K562 (cell line): Measurements from ENCODE around the gene RPS19BP1. TPM values are rescaled to one million over a fixed set of nuclear protein-coding genes. Genes with fewer than 3 reads are reported as not detected.

Experiments used
- BRD9 ChIP-seq: fragments of 450-650 bp; IDR thresholded peaks from 2 replicates; pipeline ENCODE4 v1.6.1; 2018; ENCODE audit warnings: low read depth; ENCODE audit not compliant: partially characterized antibody
- DACH1 ChIP-seq: fragments of 450-650 bp; IDR thresholded peaks from 2 replicates; pipeline ENCODE4 v1.6.1; 2018; ENCODE audit not compliant: partially characterized antibody
- FOSL1 ChIP-seq: fragments of 200-800 bp; sonication (Bioruptor generic); conservative IDR thresholded peaks from 2 replicates; pipeline ENCODE4 v1.6.1; 2016; ENCODE audit warnings: missing genetic modification characterization, missing compliant biosample characterization
- GABPB1 ChIP-seq: sonication (generic); formaldehyde crosslinking; IDR thresholded peaks from 2 replicates; pipeline ENCODE4 v1.8.0; 2022; ENCODE audit warnings: mild to moderate bottlenecking, missing genetic modification reagents
- HIVEP1 ChIP-seq: fragments of 250-450 bp; sonication (Bioruptor Pico); IDR thresholded peaks from 2 replicates; pipeline ENCODE4 v1.4.0; 2020; ENCODE audit warnings: mild to moderate bottlenecking
- HLTF ChIP-seq: fragments of 450-650 bp; IDR thresholded peaks from 2 replicates; pipeline ENCODE4 v1.6.1; 2016
- JUN ChIP-seq, 2 experiments: sonication (generic) in 1 of 2; formaldehyde crosslinking in 1 of 2; IDR thresholded peaks; 2 replicates each; pipeline versions ENCODE4 v1.6.1 to v1.8.0; 2012 to 2022; ENCODE audit warnings: borderline replicate concordance in 2 of 2, mild to moderate bottlenecking in 2 of 2, improper control_type of control experiment in 1 of 2, low read depth in 1 of 2, low read length in 1 of 2, missing genetic modification reagents in 1 of 2
- L3MBTL2 ChIP-seq: fragments of 450-650 bp; IDR thresholded peaks from 2 replicates; pipeline ENCODE4 v1.6.1; 2016; ENCODE audit warnings: mild to moderate bottlenecking, moderate library complexity
- MAFK ChIP-seq: IDR thresholded peaks from 2 replicates; pipeline ENCODE4 v1.6.1; 2011; ENCODE audit warnings: low read length, improper control_type of control experiment
- MCM5 ChIP-seq: fragments of 450-650 bp; IDR thresholded peaks from 2 replicates; pipeline ENCODE4 v1.6.1; 2016; ENCODE audit warnings: low read depth
- MTA3 ChIP-seq: fragments of 450-650 bp; formaldehyde crosslinking; IDR thresholded peaks from 2 replicates; pipeline ENCODE4 v1.6.1; 2017; ENCODE audit warnings: mild to moderate bottlenecking, borderline replicate concordance
- MXD1 ChIP-seq: fragments of 250-450 bp; sonication (Bioruptor Pico); IDR thresholded peaks from 2 replicates; pipeline ENCODE4 v1.8.0; 2021; ENCODE audit warnings: borderline replicate concordance, mild to moderate bottlenecking, moderate library complexity; ENCODE audit not compliant: poor library complexity, severe bottlenecking
- NFE2 ChIP-seq: IDR thresholded peaks from 2 replicates; pipeline ENCODE4 v1.6.1; 2014; ENCODE audit warnings: antibody characterized with exemption, low read depth
- PML ChIP-seq: IDR thresholded peaks from 2 replicates; pipeline ENCODE4 v1.6.1; 2012; ENCODE audit warnings: low read length, inconsistent platforms
- RBFOX2 ChIP-seq: fragments of 200-400 bp; formaldehyde crosslinking; IDR thresholded peaks from 2 replicates; pipeline ENCODE4 v1.6.1; 2017; ENCODE audit warnings: low read depth, mild to moderate bottlenecking, low read length, moderate library complexity
- RBM22 ChIP-seq: fragments of 200-400 bp; formaldehyde crosslinking; IDR thresholded peaks from 2 replicates; pipeline ENCODE4 v1.6.1; 2018; ENCODE audit warnings: low read length, low read depth; ENCODE audit not compliant: poor library complexity, severe bottlenecking
- SLC30A9 ChIP-seq: fragments of 250-450 bp; sonication (Bioruptor Pico); IDR thresholded peaks from 2 replicates; pipeline ENCODE4 v1.8.0; 2022; ENCODE audit warnings: mild to moderate bottlenecking, moderate library complexity
- SPI1 ChIP-seq: IDR thresholded peaks from 2 replicates; pipeline ENCODE4 v1.6.1; 2011; ENCODE audit warnings: low read depth, low read length, control low read depth, borderline replicate concordance
- SRSF7 ChIP-seq: fragments of 200-400 bp; formaldehyde crosslinking; optimal IDR thresholded peaks from 2 replicates; pipeline ENCODE3; 2017; ENCODE audit warnings: mild to moderate bottlenecking, low read depth, low read length
- ZNF444 ChIP-seq: fragments of 250-450 bp; sonication (Bioruptor Pico); IDR thresholded peaks from 2 replicates; pipeline ENCODE4 v1.4.0; 2020; ENCODE audit warnings: mild to moderate bottlenecking, moderate library complexity
- ZNF551 ChIP-seq: fragments of 250-450 bp; sonication (Bioruptor Pico); IDR thresholded peaks from 2 replicates; pipeline ENCODE4 v1.5.0; 2021; ENCODE audit warnings: mild to moderate bottlenecking, moderate library complexity
- ZNF699 ChIP-seq: fragments of 250-450 bp; sonication (Bioruptor Pico); IDR thresholded peaks from 2 replicates; pipeline ENCODE4 v1.8.0; 2021; ENCODE audit warnings: mild to moderate bottlenecking, moderate library complexity; ENCODE audit not compliant: insufficient replicate concordance
- polyA plus RNA-seq, 8 experiments: library from polyadenylated mRNA; depleted of rRNA in 4 of 8; stranded (reverse) in 5 of 8; unstranded in 3 of 8; fragments of >200 nt; fragmentation: Nextera tagmentation in 2 of 8; fragmentation: Illumina TruSeq in 1 of 8; extraction: Ambion mirVana in 2 of 8; extraction: Trizol in 1 of 8; gene quantifications; 2 replicates each; pipeline versions ENCODE4 v1.2.1 to v1.2.3, GENCODE V29; 2011 to 2014; ENCODE audit warnings: inconsistent platforms in 1 of 8, missing spikeins in 1 of 8
- total RNA-seq, 7 experiments: library from RNA; depleted of rRNA in 6 of 7; stranded (reverse); fragments of >200 nt in 6 of 7; fragmentation: Illumina TruSeq in 2 of 7; extraction: Trizol in 2 of 7; gene quantifications; 2 replicates each; pipeline versions ENCODE4 v1.2.1 to v1.2.3, GENCODE V29; 2011 to 2021; ENCODE audit warnings: low replicate concordance in 1 of 7
- TF ChIP-seq, protein P1 (sequence below): fragments of 450-650 bp; formaldehyde crosslinking; IDR thresholded peaks from 2 replicates; pipeline ENCODE4 v1.4.0; 2022; ENCODE audit warnings: missing genetic modification characterization
- TF ChIP-seq, protein P2 (sequence below): fragments of 250-450 bp; sonication (Bioruptor Pico); IDR thresholded peaks from 2 replicates; pipeline ENCODE4 v1.5.0; 2022; ENCODE audit warnings: mild to moderate bottlenecking
- TF ChIP-seq, protein P3 (sequence below): sonication (generic); formaldehyde crosslinking; IDR thresholded peaks from 2 replicates; pipeline ENCODE4 v1.8.0; 2022; ENCODE audit warnings: missing genetic modification reagents, mild to moderate bottlenecking, moderate library complexity, borderline replicate concordance

Gene RPS19BP1
- total and polyA plus RNA-seq, 9 of the 15 experiments (the other 6 are each of a cell fraction or from before 2014, with no cell fraction given) = 3.0 to 223 (median 84.3) TPM

GRCh38 chr22:39528681-39529486 lies 3.7 kb downstream of the RPS19BP1 start (continued):
- TF ChIP-seq DACH1 = peak; percentile 18
- TF ChIP-seq, protein P1, sequence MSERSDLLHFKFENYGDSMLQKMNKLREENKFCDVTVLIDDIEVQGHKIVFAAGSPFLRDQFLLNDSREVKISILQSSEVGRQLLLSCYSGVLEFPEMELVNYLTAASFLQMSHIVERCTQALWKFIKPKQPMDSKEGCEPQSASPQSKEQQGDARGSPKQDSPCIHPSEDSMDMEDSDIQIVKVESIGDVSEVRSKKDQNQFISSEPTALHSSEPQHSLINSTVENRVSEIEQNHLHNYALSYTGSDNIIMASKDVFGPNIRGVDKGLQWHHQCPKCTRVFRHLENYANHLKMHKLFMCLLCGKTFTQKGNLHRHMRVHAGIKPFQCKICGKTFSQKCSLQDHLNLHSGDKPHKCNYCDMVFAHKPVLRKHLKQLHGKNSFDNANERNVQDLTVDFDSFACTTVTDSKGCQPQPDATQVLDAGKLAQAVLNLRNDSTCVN (CRISPR knock-in tag) = no peak
- TF ChIP-seq ZNF551 (CRISPR knock-in tag) = no peak
- peak; percentile 84 for TF ChIP-seq GABPB1 (CRISPR knock-in tag)
- TF ChIP-seq MAFK = no peak
- TF ChIP-seq, protein P2, sequence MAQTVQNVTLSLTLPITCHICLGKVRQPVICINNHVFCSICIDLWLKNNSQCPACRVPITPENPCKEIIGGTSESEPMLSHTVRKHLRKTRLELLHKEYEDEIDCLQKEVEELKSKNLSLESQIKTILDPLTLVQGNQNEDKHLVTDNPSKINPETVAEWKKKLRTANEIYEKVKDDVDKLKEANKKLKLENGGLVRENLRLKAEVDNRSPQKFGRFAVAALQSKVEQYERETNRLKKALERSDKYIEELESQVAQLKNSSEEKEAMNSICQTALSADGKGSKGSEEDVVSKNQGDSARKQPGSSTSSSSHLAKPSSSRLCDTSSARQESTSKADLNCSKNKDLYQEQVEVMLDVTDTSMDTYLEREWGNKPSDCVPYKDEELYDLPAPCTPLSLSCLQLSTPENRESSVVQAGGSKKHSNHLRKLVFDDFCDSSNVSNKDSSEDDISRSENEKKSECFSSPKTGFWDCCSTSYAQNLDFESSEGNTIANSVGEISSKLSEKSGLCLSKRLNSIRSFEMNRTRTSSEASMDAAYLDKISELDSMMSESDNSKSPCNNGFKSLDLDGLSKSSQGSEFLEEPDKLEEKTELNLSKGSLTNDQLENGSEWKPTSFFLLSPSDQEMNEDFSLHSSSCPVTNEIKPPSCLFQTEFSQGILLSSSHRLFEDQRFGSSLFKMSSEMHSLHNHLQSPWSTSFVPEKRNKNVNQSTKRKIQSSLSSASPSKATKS (CRISPR knock-in tag) = no peak
- no peak for TF ChIP-seq RBM22
- TF ChIP-seq FOSL1 (tag) = no peak
- TF ChIP-seq SPI1 = peak; percentile 32; the same call in 1 of the 2 replicates
- no peak for TF ChIP-seq MTA3
- TF ChIP-seq MCM5 = no peak
- no peak for TF ChIP-seq HLTF
- TF ChIP-seq, protein P3, sequence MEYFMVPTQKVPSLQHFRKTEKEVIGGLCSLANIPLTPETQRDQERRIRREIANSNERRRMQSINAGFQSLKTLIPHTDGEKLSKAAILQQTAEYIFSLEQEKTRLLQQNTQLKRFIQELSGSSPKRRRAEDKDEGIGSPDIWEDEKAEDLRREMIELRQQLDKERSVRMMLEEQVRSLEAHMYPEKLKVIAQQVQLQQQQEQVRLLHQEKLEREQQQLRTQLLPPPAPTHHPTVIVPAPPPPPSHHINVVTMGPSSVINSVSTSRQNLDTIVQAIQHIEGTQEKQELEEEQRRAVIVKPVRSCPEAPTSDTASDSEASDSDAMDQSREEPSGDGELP = peak; percentile 88
- no peak for TF ChIP-seq NFE2
- 0 out of 2 replicates have a peak, but pooled peaks have one; percentile 9 for TF ChIP-seq JUN (IDR thresholded peaks at IDR 0.05; ENCODE audit: borderline replicate concordance, low read depth, low read length)
- no peak for TF ChIP-seq JUN (CRISPR knock-in tag; IDR thresholded peaks at IDR 0.05; ENCODE audit: borderline replicate concordance)
- no peak for TF ChIP-seq SRSF7
- TF ChIP-seq SLC30A9 (CRISPR knock-in tag) = no peak
- peak; percentile 41; the same call in 1 of the 2 replicates for TF ChIP-seq L3MBTL2
- no peak for TF ChIP-seq MXD1 (CRISPR knock-in tag)
- no peak for TF ChIP-seq ZNF699 (CRISPR knock-in tag)
- TF ChIP-seq PML = no peak
- TF ChIP-seq ZNF444 (CRISPR knock-in tag) = no peak
- peak; percentile 66 for TF ChIP-seq RBFOX2
- TF ChIP-seq HIVEP1 = no peak
- TF ChIP-seq BRD9 = no peak
